ENCODE data around the gene MEX3A.
"Not testable (repeated sequence)": the region's sequence is repeated elsewhere in the genome, so short reads cannot be mapped to it uniquely, and the experiment has no call there.

MEX3A gene

DNA sequence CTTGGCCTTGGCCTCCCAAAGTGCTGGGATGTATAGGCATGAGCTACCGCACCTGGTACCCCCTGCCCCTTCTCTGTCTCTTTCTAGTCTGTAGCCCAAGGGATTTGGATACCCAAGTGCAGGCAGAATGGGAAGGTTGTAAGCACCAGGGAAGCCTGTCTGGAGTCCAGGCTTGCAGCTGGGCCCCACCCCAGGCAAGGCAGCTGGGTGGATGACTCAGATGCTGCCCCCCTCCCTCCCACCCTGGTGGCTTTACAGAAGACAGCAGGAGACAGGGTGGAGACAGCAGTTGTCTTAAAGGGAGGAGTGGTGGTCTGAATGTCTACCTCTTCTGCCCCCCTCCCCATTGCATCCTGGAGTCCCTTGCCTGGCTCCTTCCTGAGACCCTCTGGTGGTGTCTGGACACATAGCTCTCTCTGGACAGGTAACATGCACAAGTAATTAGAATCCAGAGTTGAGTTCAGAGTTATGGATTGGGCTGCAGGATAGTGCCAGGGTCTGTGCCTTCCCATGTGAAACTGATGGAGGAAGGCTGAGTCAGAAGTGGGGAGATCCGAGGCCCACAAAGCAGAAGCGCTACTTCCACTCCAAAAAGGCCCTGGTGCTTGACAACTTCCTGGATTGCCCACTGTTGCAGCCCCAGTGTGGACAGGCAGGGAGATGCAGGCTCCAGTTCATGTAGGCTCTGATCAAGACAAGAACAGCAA, 37.4 kb upstream of the MEX3A start:
- DNase-seq (ENCODE audit: low read depth, low spot score): no peak
- H3K27ac ChIP-seq: peak overlapping the region; percentile 99

- no peak for DNase-seq (ENCODE audit: low read depth, low spot score)
- H3K27ac ChIP-seq: peak overlapping the region; percentile 99
Measured at GRCh38 chr1:156118177-156118868, 36.1 kb upstream of the MEX3A start.

- no peak for DNase-seq (ENCODE audit: low read depth, low spot score)
Measured at GRCh38 chr1:156117414-156118176, 35.3 kb upstream of the MEX3A start.

GRCh38 chr1:156116731-156117130, 34.5 kb upstream of the MEX3A start:
- peak overlapping the region; percentile 99 for H3K27ac ChIP-seq

More at GRCh38 chr1:156117414-156118176, 35.3 kb upstream of the MEX3A start:
- H3K27ac ChIP-seq: peak overlapping the region; percentile 99

GRCh38 chr1:156115514-156116374, 33.5 kb upstream of the MEX3A start:
- no peak for DNase-seq (ENCODE audit: low read depth, low spot score)
- peak overlapping the region; percentile 99 for H3K27ac ChIP-seq

More at GRCh38 chr1:156116731-156117130, 34.5 kb upstream of the MEX3A start:
- DNase-seq (ENCODE audit: low read depth, low spot score): not testable (repeated sequence)

DNA sequence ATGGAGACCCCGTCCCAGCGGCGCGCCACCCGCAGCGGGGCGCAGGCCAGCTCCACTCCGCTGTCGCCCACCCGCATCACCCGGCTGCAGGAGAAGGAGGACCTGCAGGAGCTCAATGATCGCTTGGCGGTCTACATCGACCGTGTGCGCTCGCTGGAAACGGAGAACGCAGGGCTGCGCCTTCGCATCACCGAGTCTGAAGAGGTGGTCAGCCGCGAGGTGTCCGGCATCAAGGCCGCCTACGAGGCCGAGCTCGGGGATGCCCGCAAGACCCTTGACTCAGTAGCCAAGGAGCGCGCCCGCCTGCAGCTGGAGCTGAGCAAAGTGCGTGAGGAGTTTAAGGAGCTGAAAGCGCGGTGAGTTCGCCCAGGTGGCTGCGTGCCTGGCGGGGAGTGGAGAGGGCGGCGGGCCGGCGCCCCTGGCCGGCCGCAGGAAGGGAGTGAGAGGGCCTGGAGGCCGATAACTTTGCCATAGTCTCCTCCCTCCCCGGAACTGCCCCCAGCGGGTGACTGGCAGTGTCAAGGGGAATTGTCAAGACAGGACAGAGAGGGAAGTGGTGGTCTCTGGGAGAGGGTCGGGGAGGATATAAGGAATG, 32.8 kb upstream of the MEX3A start:
- no peak for DNase-seq (ENCODE audit: low read depth, low spot score)
- peak overlapping the region; percentile 99 for H3K27ac ChIP-seq

GRCh38 chr1:156114101-156114918, 32.0 kb upstream of the MEX3A start, which contains the start of gene LMNA:
Gene LMNA (plus strand): TSS chr1:156114711. CDS start chr1:156114919, 208 bp downstream.
- DNase-seq (ENCODE audit: low read depth, low spot score): peak; percentile 85
- peak within 1 kb of the TSS; percentile 99 for H3K27ac ChIP-seq

GRCh38 chr1:156113282-156113950, 31.2 kb upstream of the MEX3A start:
- H3K27ac ChIP-seq: peak overlapping the region; percentile 99
- DNase-seq (ENCODE audit: low read depth, low spot score): no peak

DNA sequence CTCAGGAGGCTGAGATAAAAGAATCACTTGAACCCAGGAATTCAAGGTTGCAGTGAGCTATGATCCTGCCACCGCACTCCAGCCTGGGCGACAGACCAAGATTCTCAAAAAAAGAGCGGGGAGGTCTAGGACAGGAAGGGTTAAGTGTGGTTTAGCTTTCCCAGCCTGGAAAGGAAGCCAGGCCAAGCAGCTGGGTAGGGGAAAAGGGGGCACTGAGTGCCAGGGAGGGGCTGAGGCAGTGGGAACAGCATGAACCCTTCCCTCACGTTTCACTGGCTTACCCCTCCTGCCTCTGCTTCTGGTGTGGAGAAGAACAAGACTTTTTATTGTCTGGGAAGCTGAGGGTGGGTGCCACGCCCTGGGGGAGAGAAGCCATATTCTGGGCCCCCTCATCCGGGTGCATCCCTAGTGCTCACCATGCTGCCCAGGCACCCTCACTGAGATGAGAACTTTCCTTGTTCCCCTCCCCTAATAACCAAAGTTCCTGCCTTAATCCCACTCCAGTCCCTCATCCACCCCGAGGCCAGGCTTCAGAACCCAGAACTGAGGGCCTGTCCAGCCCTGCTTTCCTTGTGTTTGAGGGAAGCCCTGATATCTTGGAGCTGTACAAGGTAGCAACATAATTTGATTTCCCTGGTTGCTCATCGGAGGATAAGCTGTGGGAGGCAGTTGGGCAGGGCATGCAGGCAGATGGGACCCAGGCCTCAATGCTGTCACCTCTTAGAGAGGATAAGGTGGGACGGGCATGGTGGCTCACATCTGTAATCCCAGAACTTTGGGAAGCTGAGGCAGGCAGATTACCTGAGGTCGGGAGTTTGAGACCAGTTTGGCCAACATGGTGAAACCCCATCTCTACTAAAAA, 30.2 kb upstream of the MEX3A start:
- DNase-seq (ENCODE audit: low read depth, low spot score): no peak
- H3K27ac ChIP-seq: no peak overlapping the region

DNA sequence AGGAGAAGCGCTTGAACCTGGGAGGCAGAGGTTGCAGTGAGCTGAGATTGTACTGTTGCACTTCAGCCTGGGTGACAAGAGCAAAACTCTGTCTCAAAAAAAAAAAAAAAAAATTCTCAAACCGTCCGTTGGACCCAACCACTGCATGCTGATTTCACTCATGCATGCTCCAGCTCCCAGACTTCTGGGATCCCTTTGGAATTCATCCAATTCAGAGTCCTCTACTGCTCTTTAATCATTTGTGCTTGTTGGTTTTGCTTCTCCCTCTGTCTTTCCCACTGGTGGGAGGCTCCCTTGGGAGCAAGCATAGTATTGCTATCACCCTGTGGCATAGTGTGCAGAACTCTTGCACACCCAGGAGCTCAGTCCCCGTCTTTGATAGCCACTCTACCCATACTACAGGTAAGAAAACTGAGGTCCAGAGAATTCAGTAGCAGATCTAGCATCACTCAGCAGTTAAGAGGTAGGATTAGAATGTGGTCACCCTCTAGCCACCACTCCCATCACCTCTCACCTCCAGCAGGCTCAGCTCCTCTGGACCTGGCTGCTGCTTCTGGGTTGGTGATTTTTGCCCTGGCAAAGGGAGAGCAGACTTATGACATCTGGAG, 29.2 kb upstream of the MEX3A start:
- DNase-seq (ENCODE audit: low read depth, low spot score): no peak
- H3K27ac ChIP-seq: no peak overlapping the region

DNA sequence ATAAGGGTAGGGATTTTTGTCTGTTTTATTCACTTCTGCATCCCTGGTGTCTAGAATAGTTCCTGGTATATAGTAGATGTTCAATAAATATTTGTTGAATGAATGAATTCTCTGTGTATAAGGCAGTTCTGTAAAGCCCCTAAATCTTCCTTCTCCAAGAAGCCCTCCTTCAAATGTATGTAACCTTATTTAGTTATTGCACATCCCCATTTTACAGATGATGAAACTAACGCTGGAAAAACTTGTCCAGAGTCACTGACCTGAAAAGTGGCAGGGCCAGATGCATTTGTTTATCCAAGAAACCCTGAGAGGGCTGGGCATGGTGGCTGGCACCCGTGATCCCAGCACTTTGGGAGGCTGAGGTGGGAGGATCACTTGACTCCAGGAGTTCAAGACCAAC, 28.0 kb upstream of the MEX3A start:
- no peak for DNase-seq (ENCODE audit: low read depth, low spot score)
- H3K27ac ChIP-seq: no peak overlapping the region

DNA sequence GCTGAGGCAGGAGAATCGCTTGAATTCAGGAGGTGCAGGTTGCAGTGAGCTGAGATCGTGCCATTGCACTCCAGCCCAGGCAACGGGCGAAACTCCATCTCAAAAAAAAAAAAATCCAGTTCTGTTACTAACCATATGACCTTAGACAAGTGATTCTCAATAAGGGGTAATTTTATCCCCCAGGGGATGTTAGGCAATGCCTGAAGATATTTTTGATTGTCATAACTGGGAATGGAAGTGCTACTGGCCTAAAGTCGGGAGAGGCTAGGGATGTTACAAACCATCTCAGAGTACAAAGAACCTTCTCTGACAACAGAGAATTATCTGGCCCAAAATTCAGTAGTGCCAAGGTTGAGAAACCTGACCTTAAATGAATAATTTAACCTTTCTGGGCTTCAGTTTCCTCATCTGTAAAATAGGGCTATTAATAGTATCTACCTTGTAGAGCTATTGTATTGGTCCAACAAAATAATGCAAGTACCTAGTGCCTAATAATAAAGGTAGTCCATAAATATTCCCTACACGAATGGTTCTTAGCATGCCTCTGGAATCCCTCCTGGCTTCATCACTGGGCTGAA, 26.5 kb upstream of the MEX3A start:
- DNase-seq (ENCODE audit: low read depth, low spot score): no peak
- H3K27ac ChIP-seq: no peak overlapping the region

GRCh38 chr1:156108057-156108456, 25.8 kb upstream of the MEX3A start:
- no peak for DNase-seq (ENCODE audit: low read depth, low spot score)
- H3K27ac ChIP-seq: no peak overlapping the region

GRCh38 chr1:156106624-156107488, 24.6 kb upstream of the MEX3A start:
- no peak for DNase-seq (ENCODE audit: low read depth, low spot score)
- peak overlapping the region; percentile 84 for H3K27ac ChIP-seq

All from epithelial cell of prostate (primary cell).